Raji (cell line): ENCODE data around the gene ADK.

Experiments
- POLR2A ChIP-seq: IDR thresholded peaks from 2 replicates; pipeline ENCODE4 v1.6.1; 2011; ENCODE audit warnings: low read depth, low read length, control low read depth; ENCODE audit not compliant: insufficient read depth

ADK gene

DNA sequence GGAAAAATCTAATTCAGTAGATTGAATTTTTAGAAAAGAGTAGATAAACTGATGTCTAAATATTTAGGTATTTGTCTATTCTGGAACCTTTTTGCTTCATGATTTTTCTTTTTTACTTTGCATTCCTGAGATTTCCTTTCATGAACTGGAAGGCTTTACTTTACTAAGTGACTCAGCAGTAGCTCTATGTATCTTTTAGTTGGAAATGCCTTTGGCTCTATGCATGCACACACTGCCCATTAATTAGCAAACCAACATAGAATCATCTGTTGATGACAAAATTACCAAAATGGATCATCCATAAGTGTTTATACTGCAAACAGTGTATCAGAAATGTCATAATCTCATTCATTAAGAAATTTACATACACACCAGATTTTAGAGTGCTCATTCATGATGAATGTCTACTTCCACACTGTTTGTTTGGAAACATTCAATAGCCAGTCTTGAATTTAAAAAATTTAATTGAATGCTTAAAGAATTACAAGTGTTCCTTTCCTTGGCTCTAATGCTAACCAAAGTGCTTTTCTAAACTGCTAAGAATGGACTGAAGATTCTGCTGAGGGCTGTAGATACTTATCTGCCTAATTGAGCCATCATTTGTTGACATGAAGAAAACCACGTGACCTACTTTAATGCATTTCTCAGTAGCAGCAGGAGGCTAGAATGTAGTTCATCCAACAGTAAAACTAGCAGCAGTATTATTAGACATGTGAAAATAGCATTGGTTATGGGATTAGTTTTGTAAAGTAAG, 282.0 kb downstream of the ADK start:
- TF ChIP-seq POLR2A: no peak

DNA sequence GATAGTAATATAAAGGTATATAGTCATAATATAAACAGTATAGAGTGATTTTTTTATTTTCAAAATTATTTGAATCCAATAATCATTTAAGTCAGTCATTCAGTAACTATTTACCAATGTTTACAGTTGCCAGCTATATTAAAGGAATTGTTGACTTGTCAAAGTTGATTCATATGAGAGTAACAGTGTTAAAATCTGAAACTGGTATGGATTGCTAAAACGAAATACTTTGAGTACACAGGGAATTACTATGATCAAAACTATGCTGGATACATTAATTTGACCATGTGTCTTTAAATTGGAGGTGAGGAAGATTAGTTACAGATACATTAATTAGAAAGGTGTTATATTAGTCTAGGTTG, 282.6 kb downstream of the ADK start:
- TF ChIP-seq POLR2A: no peak

DNA sequence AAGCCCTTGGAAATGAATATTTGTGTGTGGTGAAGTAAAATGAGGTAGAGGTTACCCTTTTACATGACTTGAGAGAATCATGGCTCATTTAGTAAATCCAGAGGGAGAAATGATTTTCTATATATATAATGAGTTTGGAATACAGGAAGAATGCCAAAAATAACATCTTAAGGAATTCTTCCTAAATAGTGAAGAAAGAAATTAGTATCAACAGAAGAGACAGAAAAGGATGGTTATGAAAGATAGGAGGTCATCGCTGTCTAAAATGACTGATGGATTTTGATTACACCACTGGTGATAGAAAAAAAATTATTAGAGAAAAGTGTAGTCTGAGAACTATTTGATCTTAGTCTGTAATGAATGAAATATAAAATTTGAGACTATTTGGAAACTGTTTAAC, 283.0 kb downstream of the ADK start:
- TF ChIP-seq POLR2A: no peak

DNA sequence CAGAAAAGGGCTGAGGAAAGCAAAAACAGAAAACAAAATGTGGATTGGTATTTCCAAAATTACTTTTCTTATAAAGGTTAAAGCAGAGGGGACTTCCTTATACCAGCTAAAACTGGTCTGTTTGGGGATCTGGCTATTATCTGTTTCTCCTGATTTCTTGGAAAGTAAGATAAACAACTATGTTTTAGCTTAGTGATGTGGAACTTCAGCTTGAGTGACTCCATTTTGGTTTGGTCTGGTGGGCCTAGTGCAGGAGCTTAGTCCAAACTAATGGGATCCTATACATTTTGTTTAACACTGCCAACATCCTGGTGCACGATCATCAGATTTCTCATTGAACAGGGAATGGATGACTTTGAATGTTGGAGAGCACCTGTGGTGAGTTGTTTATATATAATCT, 283.5 kb downstream of the ADK start:
- no peak for TF ChIP-seq POLR2A

DNA sequence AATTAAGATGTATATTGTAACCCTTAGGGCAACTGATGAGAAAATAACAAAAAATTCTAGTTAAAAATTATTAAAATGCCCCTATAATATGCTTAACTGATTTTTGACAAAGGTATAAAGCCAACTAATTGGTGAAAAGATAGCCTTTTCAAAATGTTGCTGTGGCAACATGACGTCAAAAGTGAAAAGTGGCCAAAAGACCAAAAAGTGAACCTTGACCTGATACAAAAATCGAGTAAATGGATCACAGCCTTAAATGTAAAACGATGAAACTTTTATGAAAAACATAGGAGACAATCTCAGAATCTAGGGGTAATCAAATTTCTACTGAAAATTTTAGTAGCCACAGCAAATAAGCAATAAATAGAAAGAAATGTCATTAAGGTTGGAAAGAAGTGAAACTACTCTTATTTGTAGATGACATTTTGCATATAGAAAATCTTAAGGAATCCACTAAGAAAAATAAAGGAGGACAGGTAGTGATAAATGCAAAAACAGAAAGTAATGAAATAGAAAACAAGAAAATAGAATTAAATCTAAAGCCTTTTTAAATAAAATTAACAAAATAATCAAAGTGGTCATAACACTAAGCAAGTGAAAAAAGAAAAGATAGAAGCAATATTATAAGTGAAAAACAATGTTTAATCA, 285.6 kb downstream of the ADK start:
- no peak for TF ChIP-seq POLR2A

DNA sequence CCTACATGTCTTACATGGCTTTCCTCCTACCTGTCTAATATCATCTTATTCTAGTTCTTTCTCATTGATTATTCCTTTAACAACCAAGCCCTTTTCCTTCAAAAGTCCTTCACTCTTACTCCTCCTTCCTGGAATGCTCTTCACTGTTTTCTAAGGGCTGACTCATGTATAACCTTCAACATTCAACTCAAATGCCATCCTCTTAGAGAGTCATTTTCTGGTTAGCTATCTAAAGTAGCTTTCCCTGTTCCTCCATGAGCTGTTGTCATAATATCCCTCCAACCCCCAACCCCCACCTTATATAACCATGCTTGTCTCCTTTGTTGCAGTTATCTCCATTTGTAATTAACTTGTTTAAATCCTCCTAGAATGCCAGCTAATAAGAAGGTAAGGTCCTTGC, 286.8 kb downstream of the ADK start:
- no peak for TF ChIP-seq POLR2A

DNA sequence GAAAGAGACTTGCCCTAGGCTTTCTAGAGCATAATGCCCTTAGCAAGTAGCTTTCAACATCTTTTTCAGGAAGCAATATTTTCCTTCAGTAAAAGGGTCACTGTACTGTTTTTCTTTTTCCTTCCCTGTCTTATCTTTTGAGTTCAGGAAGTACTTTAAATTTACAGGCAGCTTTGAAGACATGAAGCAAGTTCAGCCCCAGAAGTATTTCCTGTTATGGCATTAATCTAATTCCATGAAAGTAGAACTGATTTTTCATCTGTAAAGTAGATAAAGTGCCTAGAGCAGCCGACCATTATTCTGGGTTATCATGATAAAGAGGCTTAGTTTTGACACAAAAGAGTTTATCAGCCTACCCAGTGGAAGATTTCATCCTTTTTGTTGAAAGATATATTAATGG, 288.2 kb downstream of the ADK start:
- TF ChIP-seq POLR2A: no peak

DNA sequence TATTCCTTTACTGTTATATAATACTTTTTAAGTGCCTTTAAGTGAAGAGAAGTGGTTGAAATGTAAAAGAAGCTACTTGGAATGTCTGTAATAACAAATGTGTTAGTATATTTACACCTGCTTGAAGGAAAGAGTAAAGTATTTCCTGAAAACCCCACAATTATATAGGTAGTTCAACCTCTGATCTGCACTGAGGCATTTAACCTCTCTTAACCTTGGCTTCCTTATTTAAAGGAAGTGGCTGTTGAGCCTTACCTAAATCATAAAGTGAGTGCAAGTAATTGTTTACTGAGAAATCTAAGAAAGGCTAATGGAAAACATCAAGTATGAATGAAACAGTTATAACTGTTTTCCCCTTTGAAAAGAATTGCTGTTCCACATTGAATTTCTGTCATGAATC, 294.5 kb downstream of the ADK start:
- no peak for TF ChIP-seq POLR2A

DNA sequence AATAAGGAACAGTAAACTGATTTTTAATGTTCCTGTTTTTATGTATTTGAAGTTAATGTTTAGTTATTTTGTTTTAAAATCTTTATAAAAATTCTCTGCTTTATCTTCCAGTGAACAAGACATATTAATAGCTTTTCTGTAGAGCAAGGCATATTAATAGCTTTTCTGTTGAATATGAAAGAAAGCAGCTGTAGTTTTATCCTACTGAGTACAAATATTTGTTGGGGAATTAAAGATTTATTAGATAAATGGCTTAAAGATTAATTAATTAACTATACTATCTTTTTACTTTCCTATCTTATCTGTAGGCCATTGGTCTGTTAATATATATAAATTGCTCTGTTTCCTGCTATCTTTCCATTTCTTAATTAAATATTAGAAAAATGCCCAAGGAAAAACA, 299.6 kb downstream of the ADK start:
- TF ChIP-seq POLR2A: no peak

DNA sequence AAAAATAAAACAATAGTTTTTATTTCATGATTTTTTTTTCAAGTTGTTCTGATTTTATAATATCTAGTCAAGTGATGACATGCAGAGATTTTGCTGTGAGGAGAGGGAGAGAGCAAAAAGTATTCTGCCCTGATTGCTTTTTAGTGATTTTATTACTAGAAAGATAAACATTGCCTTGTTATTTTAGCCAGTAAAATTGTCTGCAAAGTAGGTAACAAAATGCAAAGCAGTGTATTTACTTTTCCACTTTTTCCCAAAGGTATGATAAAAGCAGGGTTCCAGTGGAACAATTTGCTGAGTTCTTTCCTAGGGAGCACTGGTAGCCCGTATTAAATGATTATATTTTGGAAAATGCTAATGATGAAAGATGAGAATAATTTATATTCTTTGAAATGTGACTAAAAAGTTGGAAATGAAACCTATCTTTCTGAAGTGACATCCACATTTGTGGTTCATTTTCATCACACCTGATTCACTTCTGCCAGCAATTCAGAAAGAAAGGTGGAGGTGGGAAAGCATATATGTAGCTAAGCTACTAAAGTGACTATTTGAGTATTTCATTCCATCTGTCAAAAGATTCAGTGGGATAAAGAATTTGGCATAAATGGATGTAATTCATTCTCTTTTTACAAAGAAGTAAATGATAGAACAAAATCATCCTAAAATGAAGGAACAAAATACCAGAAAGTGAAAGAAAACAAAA, 300.3 kb downstream of the ADK start:
- no peak for TF ChIP-seq POLR2A

DNA sequence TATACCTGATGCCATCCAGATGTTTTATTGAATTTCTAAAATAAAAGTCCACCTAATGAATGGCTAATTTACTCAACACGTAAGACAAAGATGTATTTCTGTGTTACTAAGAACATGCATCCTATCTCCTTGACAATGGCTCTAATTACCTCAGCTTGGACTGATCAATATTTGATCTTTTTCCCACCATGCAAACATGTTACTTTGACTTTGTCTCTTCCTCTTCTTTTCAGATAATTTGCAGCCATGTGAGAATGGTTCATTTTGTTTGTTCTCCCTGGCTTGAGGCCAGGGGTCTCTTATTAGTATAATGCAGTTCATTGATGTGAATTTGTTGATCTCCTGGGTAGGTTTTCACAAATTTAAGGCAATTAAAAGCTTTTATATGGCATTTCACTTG, 302.1 kb downstream of the ADK start:
- TF ChIP-seq POLR2A: no peak

DNA sequence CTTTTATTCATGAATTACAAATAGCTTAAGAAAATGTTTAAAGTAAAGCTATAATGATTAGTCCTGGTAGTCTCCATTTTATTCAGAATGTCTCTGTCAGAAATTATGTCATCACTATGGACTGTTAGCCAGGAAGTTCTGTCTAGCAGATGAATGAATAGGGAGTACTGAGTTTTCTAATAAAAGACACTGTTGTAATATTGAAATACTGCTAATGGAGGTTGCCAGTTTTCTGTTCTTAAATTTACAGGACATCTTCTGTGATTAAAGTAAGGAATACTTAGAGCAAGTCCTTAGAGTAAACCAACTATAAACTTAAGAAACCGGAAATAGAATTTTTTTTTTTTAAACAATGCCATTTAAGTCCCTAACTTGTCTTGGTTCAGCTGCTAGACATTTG, 309.8 kb downstream of the ADK start:
- TF ChIP-seq POLR2A: no peak

DNA sequence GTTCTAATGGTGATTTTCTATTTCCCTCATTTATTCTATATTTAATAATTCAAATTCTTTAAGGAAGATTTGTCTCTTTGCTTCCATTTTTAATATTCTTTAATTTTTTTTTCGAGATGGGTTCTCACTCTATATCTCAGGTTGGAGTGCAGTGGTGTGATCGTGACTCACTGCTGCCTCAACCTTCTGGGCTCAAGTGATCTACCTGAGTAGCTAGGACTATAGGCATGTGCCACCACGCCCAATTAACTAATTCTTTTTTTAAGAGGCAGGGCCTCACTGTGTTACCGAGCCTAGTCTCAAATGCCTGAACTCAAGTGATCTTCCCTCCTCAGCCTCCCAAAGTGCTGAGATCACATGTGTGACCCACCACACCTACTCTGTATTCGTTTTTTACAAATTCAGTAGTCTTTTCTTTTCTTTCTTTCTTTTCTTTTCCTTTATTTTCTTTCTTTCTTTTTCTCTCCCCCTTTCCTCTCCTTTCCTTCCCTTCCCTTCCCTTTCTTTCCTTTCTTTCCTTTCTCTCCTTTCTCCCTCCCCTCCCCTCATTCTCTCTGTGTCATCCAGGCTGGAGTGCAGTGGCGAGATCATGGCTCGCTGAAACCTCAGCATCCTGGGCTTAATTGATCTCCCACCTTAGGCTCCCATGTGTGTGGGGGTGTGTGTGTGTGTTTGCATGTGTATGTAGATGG, 323.1 kb downstream of the ADK start:
- no peak for TF ChIP-seq POLR2A

DNA sequence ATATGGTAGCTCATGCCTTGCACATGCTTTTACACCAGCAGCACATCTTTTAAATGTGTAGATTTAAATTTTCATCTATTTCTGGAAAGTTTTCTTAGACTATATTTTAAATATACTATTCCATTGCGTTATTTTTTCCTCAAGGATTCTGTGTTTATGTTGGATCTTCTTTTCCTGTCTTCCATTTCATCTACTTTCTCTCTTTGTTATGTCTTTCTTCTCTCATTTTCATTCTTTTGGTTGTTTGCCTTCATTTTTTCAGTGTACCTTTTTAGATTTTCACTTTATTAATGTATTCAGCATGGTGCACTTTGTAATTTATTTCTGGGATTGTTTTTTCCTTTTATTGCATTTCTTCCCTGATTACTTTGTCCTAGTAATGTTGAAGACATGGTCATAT, 329.8 kb downstream of the ADK start:
- no peak for TF ChIP-seq POLR2A

DNA sequence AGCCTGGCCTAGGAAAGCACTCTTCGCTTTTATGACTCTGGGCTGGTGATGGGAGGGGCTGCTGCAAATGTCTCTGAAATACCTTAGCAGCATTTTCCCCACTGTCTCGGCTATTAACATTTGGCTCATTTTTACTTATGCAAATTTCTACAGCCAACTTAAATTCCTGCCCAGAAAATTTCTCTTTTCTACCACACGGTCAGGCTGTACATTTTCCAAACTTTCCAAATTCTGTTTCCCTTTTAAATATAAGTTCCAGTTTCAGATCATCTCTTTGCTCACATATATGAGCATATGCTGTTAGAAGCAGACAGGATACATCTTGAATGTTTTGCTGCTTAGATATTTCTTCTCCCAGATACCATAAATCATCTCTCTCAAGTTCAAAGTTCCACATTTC, 332.3 kb downstream of the ADK start:
- TF ChIP-seq POLR2A: no peak

DNA sequence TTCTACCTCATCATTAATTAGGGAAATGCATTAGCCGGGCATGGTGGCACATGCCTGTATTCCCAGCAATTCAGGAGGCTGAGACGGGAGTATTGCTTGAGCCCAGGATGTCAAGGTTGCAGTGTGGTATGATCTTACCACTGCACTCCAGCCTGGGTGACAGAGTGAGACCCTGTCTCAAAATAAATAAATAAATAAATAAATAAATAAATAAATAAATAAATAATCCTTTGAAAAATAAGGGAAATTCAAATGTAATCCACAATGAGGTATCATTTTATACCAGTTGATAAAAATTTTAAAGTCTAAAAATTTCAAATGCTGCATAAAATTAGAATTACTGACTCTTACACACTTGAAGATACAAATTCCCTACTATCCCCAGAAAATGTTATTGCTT, 334.3 kb downstream of the ADK start:
- no peak for TF ChIP-seq POLR2A
